GM23338 (cell line): ENCODE data around the gene ILDR2.

Experiments used
- CREB1 ChIP-seq: fragments of 250-450 bp; sonication (Bioruptor Pico); IDR thresholded peaks from 2 replicates; pipeline ENCODE4 v1.5.0; 2020; ENCODE audit warnings: low read depth, mild to moderate bottlenecking, moderate library complexity
- EZH2 ChIP-seq: fragments of 200-600 bp; sonication (generic); IDR thresholded peaks from one replicate; pipeline ENCODE4 v1.8.0; 2017; ENCODE audit warnings: antibody characterized with exemption, mild to moderate bottlenecking, low read depth; ENCODE audit not compliant: unreplicated experiment
- EZH2phosphoT487 ChIP-seq: fragments of 200-600 bp; sonication (generic); IDR thresholded peaks from one replicate; pipeline ENCODE4 v1.8.1; 2018; ENCODE audit warnings: antibody characterized with exemption; ENCODE audit not compliant: unreplicated experiment
- JUNB ChIP-seq: IDR thresholded peaks from one replicate; pipeline ENCODE4 v1.6.1; 2016; ENCODE audit warnings: antibody characterized with exemption; ENCODE audit not compliant: unreplicated experiment
- POLR2AphosphoS5 ChIP-seq: IDR thresholded peaks from 2 replicates; pipeline ENCODE4 v1.6.1; 2016; ENCODE audit warnings: antibody characterized with exemption, low read depth
- ZNF114 ChIP-seq: fragments of 250-450 bp; sonication (Bioruptor Pico); IDR thresholded peaks from 2 replicates; pipeline ENCODE4 v1.5.0; 2020; ENCODE audit warnings: mild to moderate bottlenecking, moderate library complexity
- ZNF331 ChIP-seq: fragments of 250-450 bp; sonication (Bioruptor Pico); IDR thresholded peaks from 2 replicates; pipeline ENCODE4 v1.5.0; 2020; ENCODE audit warnings: low read depth, mild to moderate bottlenecking, moderate library complexity
- TF ChIP-seq, protein P1 (sequence below), 2 experiments: fragments of 200-600 bp in 1 of 2; sonication (generic) in 1 of 2; conservative IDR thresholded peaks; 2 replicates each; pipeline versions ENCODE4 v1.5.1 to v1.6.1; 2016 to 2017; ENCODE audit warnings: antibody characterized with exemption in 2 of 2, low read depth in 2 of 2, mild to moderate bottlenecking in 2 of 2, moderate library complexity in 1 of 2
- TF ChIP-seq, protein P2 (sequence below): IDR thresholded peaks from one replicate; pipeline ENCODE4 v1.6.1; 2018; ENCODE audit warnings: antibody characterized with exemption; ENCODE audit not compliant: unreplicated experiment

DNA sequence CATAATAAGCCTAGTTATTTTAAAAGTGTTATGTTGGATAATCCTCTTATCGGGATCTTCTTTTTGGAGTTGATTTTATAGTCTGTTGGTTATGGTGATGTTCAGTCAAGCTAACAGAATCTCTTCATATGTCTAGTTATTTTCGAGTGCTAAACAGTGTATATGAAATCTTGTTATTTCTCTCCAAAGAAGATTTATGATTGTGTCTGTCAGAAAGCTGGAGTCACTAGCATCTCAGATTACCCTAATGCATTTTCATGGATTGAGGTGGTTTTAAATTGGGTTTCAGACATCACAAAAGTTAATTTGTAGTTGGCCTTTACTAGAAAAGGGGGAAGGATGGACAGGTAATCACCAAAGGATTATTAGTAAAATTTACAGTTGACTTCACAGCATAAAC is 27.0 kb upstream of the ILDR2 start:
- TF ChIP-seq, protein P1, sequence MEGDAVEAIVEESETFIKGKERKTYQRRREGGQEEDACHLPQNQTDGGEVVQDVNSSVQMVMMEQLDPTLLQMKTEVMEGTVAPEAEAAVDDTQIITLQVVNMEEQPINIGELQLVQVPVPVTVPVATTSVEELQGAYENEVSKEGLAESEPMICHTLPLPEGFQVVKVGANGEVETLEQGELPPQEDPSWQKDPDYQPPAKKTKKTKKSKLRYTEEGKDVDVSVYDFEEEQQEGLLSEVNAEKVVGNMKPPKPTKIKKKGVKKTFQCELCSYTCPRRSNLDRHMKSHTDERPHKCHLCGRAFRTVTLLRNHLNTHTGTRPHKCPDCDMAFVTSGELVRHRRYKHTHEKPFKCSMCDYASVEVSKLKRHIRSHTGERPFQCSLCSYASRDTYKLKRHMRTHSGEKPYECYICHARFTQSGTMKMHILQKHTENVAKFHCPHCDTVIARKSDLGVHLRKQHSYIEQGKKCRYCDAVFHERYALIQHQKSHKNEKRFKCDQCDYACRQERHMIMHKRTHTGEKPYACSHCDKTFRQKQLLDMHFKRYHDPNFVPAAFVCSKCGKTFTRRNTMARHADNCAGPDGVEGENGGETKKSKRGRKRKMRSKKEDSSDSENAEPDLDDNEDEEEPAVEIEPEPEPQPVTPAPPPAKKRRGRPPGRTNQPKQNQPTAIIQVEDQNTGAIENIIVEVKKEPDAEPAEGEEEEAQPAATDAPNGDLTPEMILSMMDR (conservative IDR thresholded peaks at IDR 0.05; ENCODE audit: low read depth in 2 of 2) = no peak
- TF ChIP-seq POLR2AphosphoS5 (no peak), EZH2 (no peak), EZH2phosphoT487 (no peak), CREB1 (CRISPR knock-in tag) (no peak), ZNF114 (CRISPR knock-in tag) (no peak), JUNB (no peak), ZNF331 (CRISPR knock-in tag) (no peak)
- TF ChIP-seq, protein P2, sequence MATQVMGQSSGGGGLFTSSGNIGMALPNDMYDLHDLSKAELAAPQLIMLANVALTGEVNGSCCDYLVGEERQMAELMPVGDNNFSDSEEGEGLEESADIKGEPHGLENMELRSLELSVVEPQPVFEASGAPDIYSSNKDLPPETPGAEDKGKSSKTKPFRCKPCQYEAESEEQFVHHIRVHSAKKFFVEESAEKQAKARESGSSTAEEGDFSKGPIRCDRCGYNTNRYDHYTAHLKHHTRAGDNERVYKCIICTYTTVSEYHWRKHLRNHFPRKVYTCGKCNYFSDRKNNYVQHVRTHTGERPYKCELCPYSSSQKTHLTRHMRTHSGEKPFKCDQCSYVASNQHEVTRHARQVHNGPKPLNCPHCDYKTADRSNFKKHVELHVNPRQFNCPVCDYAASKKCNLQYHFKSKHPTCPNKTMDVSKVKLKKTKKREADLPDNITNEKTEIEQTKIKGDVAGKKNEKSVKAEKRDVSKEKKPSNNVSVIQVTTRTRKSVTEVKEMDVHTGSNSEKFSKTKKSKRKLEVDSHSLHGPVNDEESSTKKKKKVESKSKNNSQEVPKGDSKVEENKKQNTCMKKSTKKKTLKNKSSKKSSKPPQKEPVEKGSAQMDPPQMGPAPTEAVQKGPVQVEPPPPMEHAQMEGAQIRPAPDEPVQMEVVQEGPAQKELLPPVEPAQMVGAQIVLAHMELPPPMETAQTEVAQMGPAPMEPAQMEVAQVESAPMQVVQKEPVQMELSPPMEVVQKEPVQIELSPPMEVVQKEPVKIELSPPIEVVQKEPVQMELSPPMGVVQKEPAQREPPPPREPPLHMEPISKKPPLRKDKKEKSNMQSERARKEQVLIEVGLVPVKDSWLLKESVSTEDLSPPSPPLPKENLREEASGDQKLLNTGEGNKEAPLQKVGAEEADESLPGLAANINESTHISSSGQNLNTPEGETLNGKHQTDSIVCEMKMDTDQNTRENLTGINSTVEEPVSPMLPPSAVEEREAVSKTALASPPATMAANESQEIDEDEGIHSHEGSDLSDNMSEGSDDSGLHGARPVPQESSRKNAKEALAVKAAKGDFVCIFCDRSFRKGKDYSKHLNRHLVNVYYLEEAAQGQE = no peak
